SHP77 treated with DMSO at 0.1 percent for 48 hours (cell line): Measurements from ENCODE around the gene NPTXR.
"Not testable (repeated sequence)": the region's sequence is repeated elsewhere in the genome, so short reads cannot be mapped to it uniquely, and the experiment has no call there.

Source experiments
- DNase-seq: peaks from one replicate; lab custom pipeline; 2025; lab: John Stamatoyannopoulos, UW

NPTXR gene

GRCh38 chr22:38868886-38869381, 25.1 kb upstream of the NPTXR start:
- DNase-seq: no peak

GRCh38 chr22:38868286-38868721, 24.5 kb upstream of the NPTXR start:
- DNase-seq: no peak

DNA sequence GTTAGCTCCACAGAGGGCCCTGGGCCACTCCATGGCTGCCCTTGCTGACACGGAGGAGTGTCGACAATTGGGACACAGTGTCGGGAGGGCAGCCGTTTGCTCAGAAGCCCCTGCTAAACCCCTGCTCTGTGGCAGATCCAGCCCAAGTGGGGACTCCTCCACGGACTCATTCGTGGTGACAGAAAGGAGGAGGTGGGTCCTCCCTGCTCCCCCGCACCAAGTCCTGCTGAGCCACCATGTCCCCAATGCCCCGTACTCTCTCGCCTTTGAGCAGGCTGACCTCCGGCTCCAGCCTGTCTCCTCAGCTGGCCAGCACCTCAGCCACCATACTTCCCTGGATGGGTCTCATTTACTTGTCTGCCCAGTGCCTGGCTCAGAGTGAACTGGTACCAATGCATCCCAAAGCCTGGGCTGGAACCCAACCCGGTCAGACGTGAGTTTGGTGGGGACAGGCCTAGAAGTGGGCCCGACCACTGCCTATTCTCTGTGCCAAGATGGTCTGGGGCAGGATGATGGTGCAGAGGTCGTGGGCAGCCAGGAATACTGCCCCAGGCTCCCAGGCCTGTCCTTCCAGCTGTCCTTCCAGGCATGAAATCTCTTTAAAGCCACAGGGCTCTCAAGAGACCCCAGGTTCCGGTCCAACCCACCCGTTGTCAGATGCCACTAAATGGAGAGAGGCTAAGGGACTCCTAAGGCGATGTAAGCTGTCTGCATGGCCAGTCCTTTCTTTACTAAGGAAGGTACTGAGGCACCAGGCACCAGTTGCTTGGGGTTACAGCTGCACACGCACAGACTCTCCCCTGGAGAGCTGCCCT, 23.9 kb upstream of the NPTXR start:
- no peak for DNase-seq

GRCh38 chr22:38867124-38867455, 23.3 kb upstream of the NPTXR start:
- no peak for DNase-seq

DNA sequence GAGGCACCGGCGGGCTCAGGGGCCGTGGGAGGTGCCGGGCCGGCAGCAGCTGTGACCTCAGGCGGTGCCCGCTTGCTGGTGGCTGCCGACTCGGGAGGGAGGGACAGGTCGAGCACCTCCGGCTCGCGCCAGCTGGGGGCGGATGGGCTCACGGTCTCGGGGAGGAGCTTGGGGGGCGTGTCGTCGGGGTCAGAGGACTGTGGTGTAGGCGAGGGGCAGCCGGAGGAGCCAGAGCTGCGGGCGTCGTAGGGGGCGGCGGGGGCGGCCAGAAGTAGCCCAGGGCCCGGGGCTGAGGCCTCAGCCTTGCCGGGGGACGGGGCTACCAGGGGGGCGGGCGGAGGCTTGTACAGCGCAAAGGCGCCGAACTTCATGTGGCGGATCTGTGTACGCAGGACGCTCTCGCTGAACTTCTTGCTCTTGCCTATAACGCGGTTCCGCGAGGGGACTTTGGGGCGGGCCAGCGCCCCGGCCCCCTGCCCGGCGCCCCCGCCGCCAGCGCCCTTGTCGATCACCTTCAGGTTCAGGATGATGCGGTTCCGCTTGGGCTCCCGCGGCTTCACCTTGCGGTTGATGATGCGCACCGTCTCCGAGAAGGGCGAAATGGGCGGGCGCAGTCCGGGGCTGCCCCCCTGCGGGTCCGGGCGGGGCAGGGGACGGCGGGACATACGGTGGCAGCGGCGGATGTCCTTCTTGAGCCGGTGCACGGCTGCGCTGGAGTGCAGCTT, 22.7 kb upstream of the NPTXR start:
- no peak for DNase-seq

DNA sequence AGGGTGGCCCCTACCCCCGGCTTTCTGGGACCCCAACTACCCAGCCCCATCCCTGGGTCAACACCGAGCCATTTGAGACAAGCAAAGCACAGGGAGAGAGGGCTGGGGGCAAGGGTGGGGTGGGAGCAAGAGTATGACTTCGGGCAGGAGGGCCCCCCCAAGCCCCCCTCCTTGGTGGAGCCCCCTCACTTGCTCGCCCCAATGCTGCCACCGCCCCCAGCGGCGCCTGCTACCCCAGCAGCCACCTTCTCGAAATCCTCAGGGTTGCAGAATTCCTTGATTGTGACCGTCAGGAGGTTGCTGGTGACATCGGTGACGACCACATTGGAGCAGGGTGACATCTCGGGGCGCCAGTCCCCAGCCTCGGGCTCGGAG, 22.2 kb upstream of the NPTXR start:
- DNase-seq: no peak

DNA sequence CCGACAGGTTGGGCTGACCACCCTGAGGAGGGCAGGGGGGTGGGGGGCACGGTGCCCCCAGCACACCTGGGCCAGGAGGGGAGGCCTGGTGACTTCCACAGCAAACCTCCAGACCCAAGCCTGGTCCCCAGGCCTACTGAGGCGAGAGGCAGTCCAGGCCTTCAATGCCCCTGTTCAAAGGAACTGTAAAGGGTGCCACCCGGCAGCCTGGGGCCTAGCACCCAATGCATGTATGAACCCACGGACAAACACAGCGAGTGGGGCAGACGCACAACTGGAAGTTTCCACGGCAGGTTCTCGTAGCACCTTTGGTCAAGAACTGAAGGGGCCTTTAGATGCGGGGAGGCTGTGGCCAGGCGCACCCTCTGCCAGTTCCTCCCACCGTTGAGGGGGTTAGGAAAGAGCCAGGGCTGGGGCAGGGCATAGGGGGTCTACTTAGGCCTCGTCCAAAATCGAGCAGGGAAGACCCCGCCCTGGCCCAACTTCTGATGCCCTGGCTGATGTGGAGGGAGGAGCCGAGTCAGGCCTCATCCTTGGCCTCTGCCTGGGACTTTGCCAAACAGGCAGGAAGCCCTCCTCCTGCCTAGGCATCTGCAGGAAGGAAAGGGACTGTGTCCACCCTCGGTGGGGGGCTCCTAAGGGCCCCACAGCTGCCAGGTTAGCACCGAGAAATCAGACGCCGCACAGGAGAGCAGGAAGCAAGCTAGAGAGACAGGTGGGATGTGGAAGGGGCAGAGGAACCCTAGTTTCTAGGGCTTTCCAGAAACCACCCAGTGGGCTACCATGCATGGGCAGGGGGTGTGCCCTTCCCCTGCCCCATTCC, 21.6 kb upstream of the NPTXR start:
- DNase-seq: no peak

- DNase-seq: no peak
Observed at GRCh38 chr22:38864361-38865191, 20.7 kb upstream of the NPTXR start.

DNA sequence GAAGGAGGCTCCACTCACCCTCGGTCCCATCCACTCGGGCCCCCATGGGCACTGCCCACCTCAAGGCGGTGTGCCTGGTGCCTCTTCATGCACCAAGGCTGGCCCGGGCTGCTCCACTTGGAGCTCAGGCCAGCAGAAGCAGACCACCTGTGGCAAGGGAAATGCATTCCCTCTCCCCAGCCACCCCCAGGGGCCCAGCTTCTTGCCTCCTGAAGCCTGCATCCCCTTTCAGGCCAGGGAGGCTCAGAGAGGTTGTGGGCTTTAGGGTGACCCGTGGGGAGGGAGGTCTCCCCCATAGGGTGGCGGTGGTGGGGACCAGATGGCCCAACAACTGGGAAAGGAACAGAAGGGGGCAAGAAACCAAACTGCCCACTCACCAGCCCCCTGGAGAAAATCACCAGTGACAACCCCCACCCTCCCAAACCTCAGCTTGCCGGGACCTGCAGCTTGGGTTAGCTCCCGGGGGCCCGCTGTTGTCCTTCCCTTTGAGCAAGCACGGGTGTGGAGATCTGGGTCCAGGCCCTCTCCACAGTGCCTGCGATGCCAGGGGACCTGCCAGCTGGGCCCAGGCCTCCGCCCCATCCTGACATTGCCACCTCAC, 19.8 kb upstream of the NPTXR start:
- no peak for DNase-seq

DNA sequence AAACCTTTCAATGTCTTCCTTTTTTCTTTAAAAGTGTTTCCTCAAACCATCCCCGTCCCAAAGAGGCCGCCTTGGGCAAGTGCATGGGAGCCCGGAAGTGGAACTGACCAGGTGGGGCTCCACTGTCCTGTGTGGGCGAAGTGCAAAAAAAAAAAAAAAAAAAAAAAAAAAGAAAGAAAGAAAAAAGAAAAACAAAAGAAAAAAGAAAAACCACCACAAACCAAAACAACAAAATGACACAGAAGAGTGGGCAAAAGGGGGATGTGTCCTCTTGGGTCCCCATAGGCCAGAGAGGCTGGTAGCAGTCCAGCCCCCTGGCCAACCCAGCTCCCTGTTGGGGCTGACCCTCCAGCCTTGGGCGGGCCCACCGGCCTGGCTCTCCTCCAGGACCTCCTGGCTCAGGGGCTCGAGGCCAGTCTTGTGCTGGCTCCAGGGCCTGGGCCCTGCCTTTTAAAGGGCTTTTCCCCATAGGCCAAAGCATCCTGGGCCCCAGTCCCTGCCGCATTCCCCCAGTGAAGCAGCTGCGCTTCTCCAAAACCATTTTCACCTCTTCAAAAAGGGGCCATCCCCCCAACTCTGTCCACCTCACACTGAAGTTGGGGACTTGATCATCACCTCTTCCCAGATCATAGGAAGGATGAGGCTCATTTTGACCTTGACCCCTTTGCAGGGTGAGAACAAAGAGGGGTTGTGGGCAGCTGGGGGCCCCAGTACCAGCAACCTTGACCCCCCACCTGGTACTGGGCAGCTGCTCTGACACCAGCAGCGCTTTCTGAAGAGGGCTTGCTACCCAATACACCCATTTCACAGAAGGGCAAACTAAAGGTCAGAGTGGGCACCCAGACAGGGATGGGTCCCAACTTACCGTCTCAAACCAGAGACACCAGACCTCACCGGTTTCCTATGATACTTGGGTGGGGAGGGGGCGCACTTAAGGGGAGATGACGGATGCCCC, 18.8 kb upstream of the NPTXR start:
- DNase-seq: no peak

- no peak for DNase-seq
Observed at GRCh38 chr22:38861927-38862326, 18.1 kb upstream of the NPTXR start.

DNA sequence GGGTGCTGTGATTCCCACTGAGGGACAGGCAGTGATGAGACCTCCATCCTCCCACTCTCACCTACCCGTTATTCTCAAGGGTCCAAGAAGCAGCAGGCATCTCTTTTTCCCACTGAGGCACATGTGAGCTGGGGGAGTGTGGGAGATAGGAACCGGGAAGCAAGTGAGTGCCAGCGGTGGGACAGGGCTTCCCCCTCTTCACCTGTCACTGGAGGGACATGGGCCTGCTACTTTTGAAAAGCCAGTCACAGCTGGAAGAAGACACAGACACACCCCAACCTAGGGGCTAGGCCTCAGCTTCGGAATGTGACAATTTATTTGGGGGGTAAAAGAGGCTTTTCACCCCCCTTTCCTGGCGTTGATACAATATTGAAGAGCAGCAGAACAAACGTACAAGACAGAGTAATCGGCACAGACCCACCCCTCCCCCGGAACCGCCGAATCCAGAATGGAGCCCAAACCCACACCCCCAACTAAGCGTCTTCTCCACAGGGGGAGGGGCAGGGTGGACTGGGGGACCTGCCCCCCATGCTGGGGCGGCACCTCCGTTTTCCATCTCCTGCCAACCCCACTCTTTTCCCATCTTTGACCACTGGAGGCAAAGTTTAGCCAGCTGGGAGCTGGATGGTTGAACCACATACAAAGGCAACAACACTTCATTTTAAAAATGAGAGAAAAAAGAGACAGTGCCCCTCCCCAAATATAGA, 17.5 kb upstream of the NPTXR start:
- no peak for DNase-seq

DNA sequence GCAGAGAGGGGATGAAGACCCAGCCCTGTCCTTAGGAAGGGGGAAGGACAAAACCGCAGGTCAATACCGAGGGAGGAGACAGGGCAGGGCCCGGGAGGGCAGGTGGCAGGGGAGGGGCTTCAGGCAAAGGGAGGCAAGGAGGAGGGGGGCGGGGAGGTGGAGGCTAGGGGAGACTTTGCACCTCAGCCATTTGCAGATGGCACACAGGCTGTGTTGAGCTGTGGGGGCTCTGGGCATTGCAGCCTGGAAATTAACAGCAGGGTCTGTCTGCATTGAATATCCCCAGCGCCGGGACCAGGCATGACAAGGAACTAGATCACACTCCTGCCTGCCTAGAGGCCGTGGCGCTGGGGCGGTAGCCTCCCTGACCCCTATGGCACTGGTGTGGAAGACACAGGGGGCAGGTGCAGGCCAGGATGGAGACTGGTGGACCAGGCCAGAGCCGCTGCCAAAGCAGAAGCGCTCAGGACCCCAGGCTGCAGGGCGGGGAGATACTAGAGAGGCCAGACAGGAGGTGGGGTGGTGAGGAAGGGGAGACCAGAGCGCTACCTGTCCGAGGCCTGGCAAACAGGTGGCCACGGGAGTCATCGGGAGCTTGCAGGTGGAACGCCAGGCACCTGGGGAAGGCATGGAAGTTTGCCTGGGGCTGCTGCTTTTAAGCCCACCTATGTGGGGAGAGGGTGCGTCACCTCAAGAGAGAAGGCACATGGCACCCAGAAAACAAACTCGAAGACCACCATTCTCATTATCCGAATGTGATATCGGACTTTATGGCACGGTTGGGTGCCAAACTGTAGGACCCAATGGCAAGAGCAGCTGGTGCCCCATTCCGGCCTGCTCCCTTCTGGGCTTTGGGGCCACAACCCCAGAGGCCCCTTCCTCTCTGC, 16.7 kb upstream of the NPTXR start:
- no peak for DNase-seq

DNA sequence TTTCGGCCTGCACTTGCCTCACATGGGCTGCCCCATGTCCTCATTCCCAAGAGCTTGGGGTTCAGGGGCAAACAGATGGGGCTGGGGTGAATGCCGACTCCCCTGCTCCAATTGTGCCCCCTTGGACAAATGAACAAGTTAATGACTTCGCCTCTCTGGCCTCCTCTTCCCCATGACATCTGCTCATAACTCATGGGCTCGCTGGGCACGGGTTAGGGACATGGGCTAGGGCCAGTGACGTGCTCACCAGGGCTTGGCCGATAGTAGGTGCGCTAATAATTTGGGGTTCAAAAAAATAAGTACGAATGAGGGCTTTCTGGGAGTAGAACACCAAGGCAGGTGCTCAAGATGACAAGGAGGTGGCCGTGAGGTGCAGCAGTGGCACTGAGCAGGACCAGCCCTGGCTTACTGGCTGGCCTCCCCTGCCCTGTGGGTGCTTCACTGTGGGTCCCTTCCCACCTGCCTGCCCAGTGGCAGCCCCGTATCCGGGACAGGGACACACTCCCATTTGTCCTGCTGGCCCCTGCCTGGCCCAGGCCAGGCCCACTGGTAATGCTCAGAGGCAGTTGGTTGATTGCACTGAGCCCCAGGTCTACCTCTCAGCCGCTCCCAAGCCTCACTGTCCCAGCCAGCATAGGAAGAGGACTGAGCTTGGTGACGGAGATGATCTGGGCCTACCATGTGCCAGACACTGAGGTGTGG, 15.9 kb upstream of the NPTXR start:
- DNase-seq: no peak

GRCh38 chr22:38858492-38858891, 14.7 kb upstream of the NPTXR start:
- DNase-seq: no peak

DNA sequence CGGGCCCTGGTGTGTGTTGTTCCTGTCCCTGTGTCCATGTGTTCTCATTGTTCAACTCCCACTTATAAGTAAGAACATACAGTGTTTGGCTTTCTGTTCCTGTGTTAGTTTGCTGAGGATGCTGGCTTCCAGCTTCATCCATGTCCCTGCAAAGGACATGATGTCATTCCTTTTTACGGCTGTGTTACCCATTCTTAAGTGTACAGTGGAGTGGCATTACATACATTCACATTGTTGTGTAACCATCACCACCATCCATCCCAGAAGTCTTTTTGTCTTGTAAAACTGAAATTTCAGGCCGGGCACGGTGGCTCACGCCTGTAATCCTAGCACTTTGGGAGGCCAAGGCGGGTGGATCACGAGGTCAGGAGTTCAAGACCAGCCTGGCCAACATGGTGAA, 10.6 kb upstream of the NPTXR start:
- DNase-seq: not testable (repeated sequence)

GRCh38 chr22:38853883-38854282, 10.1 kb upstream of the NPTXR start:
- not testable (repeated sequence) for DNase-seq

GRCh38 chr22:38853196-38853651, 9.4 kb upstream of the NPTXR start:
- DNase-seq: no peak
